NK-92 treated with Interleukin-12 subunit alpha and Interleukin-12 subunit beta, amount 100 ng/mL, for 24 hours (cell line): ENCODE measurements around the gene MYO5B.

Experiments
- DNase-seq: peaks from one replicate; lab custom pipeline; 2025; lab: John Stamatoyannopoulos, UW

The MYO5B gene

GRCh38 chr18:50069422-50069821 is 125.5 kb downstream of the MYO5B start:
- DNase-seq = no peak

- DNase-seq = no peak
These were observed 129.4 kb downstream of the MYO5B start for GRCh38 chr18:50065527-50065926.

- no peak for DNase-seq
These were observed 129.9 kb downstream of the MYO5B start for GRCh38 chr18:50065039-50065438.

GRCh38 chr18:50061876-50062517 is 132.9 kb downstream of the MYO5B start:
- DNase-seq = no peak

GRCh38 chr18:50060822-50061221 is 134.1 kb downstream of the MYO5B start:
- DNase-seq = no peak

GRCh38 chr18:50058731-50059130 is 136.2 kb downstream of the MYO5B start:
- DNase-seq = no peak

GRCh38 chr18:50057009-50057408 is 137.9 kb downstream of the MYO5B start:
- no peak for DNase-seq

GRCh38 chr18:50056185-50056584 is 138.8 kb downstream of the MYO5B start:
- no peak for DNase-seq

GRCh38 chr18:50055488-50055887 is 139.5 kb downstream of the MYO5B start:
- DNase-seq = no peak

- DNase-seq = no peak
These were observed 141.8 kb downstream of the MYO5B start for GRCh38 chr18:50053111-50053510.

GRCh38 chr18:50051288-50051687 is 143.7 kb downstream of the MYO5B start:
- DNase-seq = no peak

- DNase-seq = no peak
These were observed 149.8 kb downstream of the MYO5B start for GRCh38 chr18:50045126-50045525.

- no peak for DNase-seq
These were observed 150.5 kb downstream of the MYO5B start for GRCh38 chr18:50044402-50044801.

GRCh38 chr18:50042611-50043010 is 152.3 kb downstream of the MYO5B start:
- no peak for DNase-seq

GRCh38 chr18:50039746-50040145 is 155.2 kb downstream of the MYO5B start:
- no peak for DNase-seq

GRCh38 chr18:50038448-50038847 is 156.5 kb downstream of the MYO5B start:
- no peak for DNase-seq

- DNase-seq = no peak
These were observed 160.9 kb downstream of the MYO5B start for GRCh38 chr18:50034029-50034428.

- no peak for DNase-seq
These were observed 161.9 kb downstream of the MYO5B start for GRCh38 chr18:50033004-50033403.

GRCh38 chr18:50030146-50030545 is 164.8 kb downstream of the MYO5B start:
- DNase-seq = no peak

GRCh38 chr18:50027996-50028395 is 167.0 kb downstream of the MYO5B start:
- DNase-seq = no peak

GRCh38 chr18:50024466-50024865 is 170.5 kb downstream of the MYO5B start:
- no peak for DNase-seq

- no peak for DNase-seq
These were observed 172.0 kb downstream of the MYO5B start for GRCh38 chr18:50022985-50023384.

- DNase-seq = no peak
These were observed 180.3 kb downstream of the MYO5B start for GRCh38 chr18:50014606-50015005.

- DNase-seq = no peak
These were observed 181.4 kb downstream of the MYO5B start for GRCh38 chr18:50013363-50014138.
